Smooth muscle cell (in vitro differentiated cells): ENCODE data around the gene BAD. TPM values are rescaled to one million over a fixed set of nuclear protein-coding genes. Genes with fewer than 3 reads are reported as not detected.

Experiments
- DNase-seq: peaks from one replicate; lab custom pipeline; 2025; ENCODE audit not compliant: unreplicated experiment; lab: John Stamatoyannopoulos, UW
- H2AFZ ChIP-seq: fragments of 200-600 bp; sonication (generic); 2 replicates; pipeline ENCODE4 v1.6.0; 2016; ENCODE audit warnings: antibody characterized with exemption, low read depth, mild to moderate bottlenecking
- H3F3A ChIP-seq: fragments of 200-600 bp; sonication (generic); 2 replicates; pipeline ENCODE4 v1.6.0; 2017; ENCODE audit warnings: antibody characterized with exemption, low read depth
- H3K27ac ChIP-seq: fragments of 200-600 bp; sonication (generic); 2 replicates; pipeline ENCODE4 v1.5.1; 2016; ENCODE audit warnings: low read depth, mild to moderate bottlenecking
- H3K27me3 ChIP-seq: fragments of 200-600 bp; sonication (generic); 2 replicates; pipeline ENCODE4 v1.6.1; 2016; ENCODE audit warnings: low read depth, mild to moderate bottlenecking
- H3K36me3 ChIP-seq: fragments of 200-600 bp; sonication (generic); 2 replicates; pipeline ENCODE4 v1.5.1; 2016; ENCODE audit warnings: low read depth
- H3K4me1 ChIP-seq: fragments of 200-600 bp; sonication (generic); 2 replicates; pipeline ENCODE4 v1.5.1; 2016; ENCODE audit warnings: low read depth
- H3K4me2 ChIP-seq: fragments of 200-600 bp; sonication (generic); 2 replicates; pipeline ENCODE4 v1.6.0; 2016; ENCODE audit warnings: mild to moderate bottlenecking
- H3K4me3 ChIP-seq: fragments of 200-600 bp; sonication (generic); 2 replicates; pipeline ENCODE4 v1.5.1; 2016; ENCODE audit warnings: mild to moderate bottlenecking
- H3K79me2 ChIP-seq: fragments of 200-600 bp; sonication (generic); 2 replicates; pipeline ENCODE4 v1.6.0; 2016; ENCODE audit warnings: low read depth, mild to moderate bottlenecking
- H3K9ac ChIP-seq: fragments of 200-600 bp; sonication (generic); 2 replicates; pipeline ENCODE4 v1.6.0; 2016; ENCODE audit warnings: low read depth
- H3K9me3 ChIP-seq: fragments of 200-600 bp; sonication (generic); replicated peaks from 2 replicates; pipeline ENCODE4 v1.5.1; 2016; ENCODE audit warnings: low read depth
- H4K20me1 ChIP-seq: fragments of 200-600 bp; sonication (generic); 2 replicates; pipeline ENCODE4 v1.6.0; 2016; ENCODE audit warnings: low read depth
- CTCF ChIP-seq: fragments of 200-600 bp; sonication (generic); IDR thresholded peaks from 2 replicates; pipeline ENCODE4 v1.5.1; 2017; ENCODE audit warnings: borderline replicate concordance, mild to moderate bottlenecking, antibody characterized with exemption; ENCODE audit not compliant: insufficient read depth, poor library complexity, severe bottlenecking
- WGBS: methylation state at CpG from one replicate; pipeline ENCODE4 v1.1.7; 2016; ENCODE audit warnings: low lambda C conversion rate; 5-methylcytosine and 5-hydroxymethylcytosine counted together
- polyA plus RNA-seq: library from polyadenylated mRNA; unstranded; fragments of >200 nt; fragmentation: Nextera tagmentation; extraction: Ambion mirVana; gene quantifications from 2 replicates; pipeline ENCODE4 v1.2.1, GENCODE V29; 2016
- total RNA-seq: library from RNA; depleted of rRNA; stranded (reverse); fragments of >200 nt; gene quantifications from 2 replicates; pipeline ENCODE4 v1.2.3, GENCODE V29; 2014

Gene BAD
- total and polyA plus RNA-seq, 2 experiments from 2014 or later = 65.8 to 117 TPM

GRCh38 chr11:64281957-64282770 lies 2.3 kb downstream of the BAD start:
- DNase-seq = no peak
- TF ChIP-seq CTCF = no peak
- Histone ChIP-seq H3K9me3 (no peaks in the 10 kb centered on the region), H2AFZ (no peak overlapping the region), H4K20me1 (no peaks in the 10 kb centered on the region), H3K4me2 (no peak overlapping the region), H3K27ac (no peak overlapping the region), H3K27me3 (no peaks in the 10 kb centered on the region), H3K36me3 (no peaks in the 10 kb centered on the region), H3K79me2 (peaks cover 15% of the 10 kb centered on the region), H3F3A (no peaks in the 10 kb centered on the region), H3K4me1 (peaks cover 11% of the 10 kb centered on the region), H3K4me3 (no peak overlapping the region), H3K9ac (no peak overlapping the region)
- WGBS = 96% methylated on average over 22 of the region's 22 CpGs

- Histone ChIP-seq H3K9ac (no peak overlapping the region), H2AFZ (no peak overlapping the region), H3K9me3 (no peaks in the 10 kb centered on the region), H3K4me1 (peaks cover 2% of the 10 kb centered on the region), H3K79me2 (peaks cover 10% of the 10 kb centered on the region), H3K36me3 (no peaks in the 10 kb centered on the region), H3K27ac (no peak overlapping the region), H4K20me1 (no peaks in the 10 kb centered on the region), H3K27me3 (no peaks in the 10 kb centered on the region), H3F3A (no peaks in the 10 kb centered on the region), H3K4me2 (no peak overlapping the region), H3K4me3 (no peak overlapping the region)
- TF ChIP-seq CTCF = no peak
- DNase-seq = no peak
- 98% methylated on average over 8 of the region's 8 CpGs for WGBS
Measured at GRCh38 chr11:64278576-64279190, 5.8 kb downstream of the BAD start.

GRCh38 chr11:64276653-64277431 lies 7.6 kb downstream of the BAD start:
- no peaks in the 10 kb centered on the region for H3K4me1 ChIP-seq
- H3K36me3 ChIP-seq = no peaks in the 10 kb centered on the region
- no peaks in the 10 kb centered on the region for H3K79me2 ChIP-seq
- no peak overlapping the region for H3K9ac ChIP-seq
- no peak for TF ChIP-seq CTCF
- no peak overlapping the region for H3K4me2 ChIP-seq
- H3K27me3 ChIP-seq = no peaks in the 10 kb centered on the region
- H3F3A ChIP-seq = no peaks in the 10 kb centered on the region
- H2AFZ ChIP-seq = no peak overlapping the region
- no peaks in the 10 kb centered on the region for H4K20me1 ChIP-seq
- WGBS = 89% methylated on average over 17 of the region's 17 CpGs
- no peak overlapping the region for H3K27ac ChIP-seq
- no peaks in the 10 kb centered on the region for H3K9me3 ChIP-seq
- no peak for DNase-seq
- no peak overlapping the region for H3K4me3 ChIP-seq
